HepG2 (cell line): ENCODE data around the gene ATP1A1. TPM values are rescaled to one million over a fixed set of nuclear protein-coding genes. Genes with fewer than 3 reads are reported as not detected.

Source experiments
- ATAC-seq: fragments of 200-7000 bp; cut with Tn5 transposase; 3 replicates; pipeline ENCODE4 v1.9.1; 2020; ENCODE audit warnings: mild to moderate bottlenecking, moderate library complexity
- BruUV-seq: library from RNA; stranded (reverse); fragments of 400-500 nt; replicated peaks from 2 replicates; lab custom pipeline; 2021; lab: Mats Ljungman, UMichigan
- CTCF ChIA-PET: fragments of 300-600 bp; formaldehyde crosslinking; extraction: SDS; loops from one replicate; lab custom pipeline; 2021; ENCODE audit warnings: low total read pairs, inconsistent platforms, low intra/inter-chr PET ratio; lab: Yijun Ruan, JAX
- POLR2A ChIA-PET: fragments of 350-600 bp; sonication (Branson Sonifier 250); formaldehyde crosslinking; loops from one replicate; lab custom pipeline; 2020; ENCODE audit warnings: antibody characterized with exemption, inconsistent platforms; lab: Yijun Ruan, JAX
- DNase-seq: peaks from one replicate; pipeline ENCODE4 v3.0.0-alpha.2; 2015; ENCODE audit warnings: low spot score
- FAIRE-seq: peaks from 3 replicates; lab custom pipeline; 2011; peaks lifted over from hg19 to GRCh38; lab: Jason Lieb, UNC
- H2AFZ ChIP-seq: one replicate; pipeline ENCODE4 v1.6.1; 2011; ENCODE audit warnings: low read length, inconsistent platforms
- H3K27ac ChIP-seq: fragments of 300-600 bp; 3 replicates; pipeline ENCODE4 v1.8.0; 2011; ENCODE audit warnings: mixed run types, mild to moderate bottlenecking, mixed read lengths, low read length, inconsistent platforms; ENCODE audit not compliant: insufficient read depth; ENCODE audit errors: extremely low read length
- H3K27me3 ChIP-seq, 2 experiments: fragments of 200-600 bp in 1 of 2; 2 replicates in 1 of 2; 3 replicates in 1 of 2; pipeline versions ENCODE4 v1.6.0 to v1.8.0; 2011; ENCODE audit warnings: low read length in 2 of 2, mild to moderate bottlenecking in 2 of 2, moderate library complexity in 2 of 2, inconsistent platforms in 1 of 2; ENCODE audit not compliant: insufficient read depth in 2 of 2, control insufficient read depth in 1 of 2
- H3K36me3 ChIP-seq, 2 experiments: fragments of 200-600 bp in 1 of 2; replicated peaks in 1 of 2; 2 replicates in 1 of 2; 3 replicates in 1 of 2; pipeline versions ENCODE4 v1.5.1 to v1.8.0; 2011; ENCODE audit warnings: low read length in 2 of 2, inconsistent platforms in 1 of 2; ENCODE audit not compliant: insufficient read depth in 2 of 2, control insufficient read depth in 1 of 2
- H3K4me1 ChIP-seq: 2 replicates; pipeline ENCODE4 v1.5.1; 2012; ENCODE audit warnings: low read length, inconsistent platforms; ENCODE audit not compliant: insufficient read depth
- H3K4me2 ChIP-seq: 2 replicates; pipeline ENCODE4 v1.6.0; 2011; ENCODE audit warnings: low read depth, low read length, inconsistent platforms
- H3K4me3 ChIP-seq, 3 experiments: fragments of 200-600 bp in 1 of 3; sonication (generic), shearing (Covaris generic) in 1 of 3; replicated peaks in 1 of 3; 2 replicates each; pipeline ENCODE4 v1.5.1; 2011 to 2016; ENCODE audit warnings: low read length in 3 of 3, inconsistent platforms in 2 of 3, low read depth in 2 of 3, mild to moderate bottlenecking in 2 of 3, control low read depth in 1 of 3, mixed read lengths in 1 of 3; ENCODE audit not compliant: insufficient read depth in 1 of 3
- H3K79me2 ChIP-seq: one replicate; pipeline ENCODE4 v1.6.1; 2011; ENCODE audit warnings: low read length, inconsistent platforms; ENCODE audit not compliant: insufficient read depth
- H3K9ac ChIP-seq: 2 replicates; pipeline ENCODE4 v1.6.0; 2011; ENCODE audit warnings: mild to moderate bottlenecking, low read depth, low read length, inconsistent platforms; ENCODE audit not compliant: insufficient read depth
- H3K9me3 ChIP-seq: 2 replicates; pipeline ENCODE4 v1.5.1; 2012; ENCODE audit warnings: mild to moderate bottlenecking, low read length
- H4K20me1 ChIP-seq: 2 replicates; pipeline ENCODE4 v1.6.0; 2011; ENCODE audit warnings: inconsistent platforms, mild to moderate bottlenecking, low read length, moderate library complexity; ENCODE audit not compliant: insufficient read depth
- MEIS2 ChIP-seq: sonication (generic); formaldehyde crosslinking; IDR thresholded peaks from 2 replicates; pipeline ENCODE4 v1.9.0; 2021; ENCODE audit warnings: mild to moderate bottlenecking, missing genetic modification reagents
- MLXIP ChIP-seq: sonication (generic); formaldehyde crosslinking; IDR thresholded peaks from 2 replicates; pipeline ENCODE4 v1.9.0; 2021; ENCODE audit warnings: missing genetic modification reagents, borderline replicate concordance
- MZF1 ChIP-seq: sonication (generic); formaldehyde crosslinking; IDR thresholded peaks from 2 replicates; pipeline ENCODE4 v1.8.1; 2023; ENCODE audit warnings: mild to moderate bottlenecking, missing genetic modification reagents, borderline replicate concordance
- NFATC3 ChIP-seq: sonication (generic); formaldehyde crosslinking; IDR thresholded peaks from 2 replicates; pipeline ENCODE4 v1.5.1; 2020; ENCODE audit warnings: mild to moderate bottlenecking, missing genetic modification reagents
- RFX3 ChIP-seq: IDR thresholded peaks from 2 replicates; pipeline ENCODE4 v1.6.1; 2016; ENCODE audit warnings: missing biosample characterization, missing genetic modification reagents
- SAFB2 ChIP-seq: sonication (generic); formaldehyde crosslinking; IDR thresholded peaks from 2 replicates; pipeline ENCODE4 v1.5.1; 2020; ENCODE audit warnings: missing genetic modification reagents, low read depth, mild to moderate bottlenecking, borderline replicate concordance
- ZNF225 ChIP-seq: sonication (generic); formaldehyde crosslinking; IDR thresholded peaks from 2 replicates; pipeline ENCODE4 v1.4.0; 2020; ENCODE audit warnings: mild to moderate bottlenecking, missing genetic modification reagents
- ZNF264 ChIP-seq: sonication (generic); formaldehyde crosslinking; IDR thresholded peaks from 2 replicates; pipeline ENCODE4 v1.4.0; 2020; ENCODE audit warnings: missing genetic modification reagents
- ZNF33A ChIP-seq: sonication (generic); formaldehyde crosslinking; IDR thresholded peaks from 2 replicates; pipeline ENCODE4 v1.5.1; 2020; ENCODE audit warnings: missing genetic modification reagents, mild to moderate bottlenecking, moderate library complexity, borderline replicate concordance
- ZNF503 ChIP-seq: sonication (generic); formaldehyde crosslinking; IDR thresholded peaks from 2 replicates; pipeline ENCODE4 v1.4.0; 2020; ENCODE audit warnings: missing genetic modification reagents
- WGBS: methylation state at CpG from one replicate; pipeline ENCODE4 v1.1.6; 2017; ENCODE audit warnings: low lambda C conversion rate; 5-methylcytosine and 5-hydroxymethylcytosine counted together
- in situ Hi-C: cut with HindIII; loops from 2 replicates; pipeline ENCODE4 v1.10.0; 2017; ENCODE audit warnings: low pct_unique_long_range_greater_than_20kb; ENCODE audit not compliant: extremely low pct_ligation_motif_present
- intact Hi-C: fragments of 100-400 bp; cut with micrococcal nuclease; formaldehyde crosslinking; loops from one replicate; pipeline ENCODE4 v1.10.0; 2022; ENCODE audit not compliant: unreplicated experiment
- polyA plus RNA-seq, 8 experiments: library from polyadenylated mRNA; depleted of rRNA in 3 of 8; stranded (reverse) in 7 of 8; unstranded in 1 of 8; fragments of >200 nt; fragmentation: Illumina TruSeq in 4 of 8; extraction: Trizol in 4 of 8; gene quantifications; 2 replicates each; pipeline versions ENCODE4 v1.2.1 to v1.2.3, GENCODE V29; 2011 to 2016; ENCODE audit warnings: low read depth in 4 of 8, missing spikeins in 1 of 8, mixed read lengths in 1 of 8; ENCODE audit not compliant: insufficient read depth in 1 of 8
- total RNA-seq, 5 experiments: library from RNA; depleted of rRNA; stranded (reverse); fragments of >200 nt; fragmentation: Illumina TruSeq; extraction: Trizol; gene quantifications; 2 replicates each; pipeline ENCODE4 v1.2.3, GENCODE V29; 2016; ENCODE audit warnings: low read depth in 1 of 5
- TF ChIP-seq, protein P1 (sequence below): sonication (generic); formaldehyde crosslinking; IDR thresholded peaks from 2 replicates; pipeline ENCODE4 v1.5.0; 2020; ENCODE audit warnings: mild to moderate bottlenecking, missing genetic modification reagents
- TF ChIP-seq, protein P2 (sequence below): sonication (generic); formaldehyde crosslinking; IDR thresholded peaks from 2 replicates; pipeline ENCODE4 v1.4.0; 2020; ENCODE audit warnings: low read depth, mild to moderate bottlenecking, missing genetic modification reagents
- TF ChIP-seq, protein P3 (sequence below): sonication (generic); formaldehyde crosslinking; IDR thresholded peaks from 2 replicates; pipeline ENCODE4 v1.4.0; 2020; ENCODE audit warnings: missing genetic modification reagents, borderline replicate concordance

Gene ATP1A1
- total and polyA plus RNA-seq, 2 of the 13 experiments (the other 11 are each of a cell fraction or from before 2014, with no cell fraction given), result 280 to 705 TPM

DNA sequence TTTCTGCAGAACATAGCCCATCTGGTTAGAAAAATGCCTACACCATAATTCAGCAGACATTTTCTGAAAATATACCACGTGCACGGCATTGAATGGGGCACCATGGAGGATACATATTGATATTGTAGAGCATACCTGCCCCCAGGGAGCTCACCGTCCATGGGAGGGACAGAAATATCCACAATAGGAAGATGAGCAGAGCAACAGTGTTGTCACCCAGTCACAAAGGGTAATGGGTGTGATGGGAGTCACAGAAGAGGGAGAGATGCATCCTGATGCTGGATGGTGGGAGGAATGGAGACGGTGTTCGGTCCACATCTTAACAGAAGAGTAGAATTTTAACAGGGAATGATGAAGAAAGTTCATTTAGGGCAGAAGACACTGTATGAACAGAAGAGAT lies 51.4 kb downstream of the ATP1A1 start:
- Histone ChIP-seq H3K4me2 (no peak overlapping the region), H3K4me3 (no peak overlapping the region), H3K9me3 (no peaks in the 10 kb centered on the region), H3K27me3 (no peaks in the 10 kb centered on the region), H4K20me1 (no peaks in the 10 kb centered on the region), H3K79me2 (no peaks in the 10 kb centered on the region), H3K36me3 (no peaks in the 10 kb centered on the region), H3K4me1 (peaks cover 34% of the 10 kb centered on the region), H2AFZ (no peak overlapping the region), H3K27ac (no peak overlapping the region), H3K9ac (no peak overlapping the region)
- intact Hi-C loops, result no loop called here
- in situ Hi-C loops, result loop anchor here (5.0 kb wide), 1 partner anchor 38 kb away; no protein-coding TSS in a partner anchor
- ATAC-seq, result no peak
- FAIRE-seq, result no peak
- ChIA-PET CTCF (no interaction called here), POLR2A (interaction anchor here (1.1 to 1.3 kb wide), 2 partner anchors 9 to 51 kb away, joined by 3 to 4 read pairs; no protein-coding TSS in a partner anchor)
- no TSS peak for BruUV-seq
- no peak for DNase-seq
- WGBS, result 16% methylated on average over 5 of the region's 5 CpGs
- TF ChIP-seq ZNF33A, result no peak
- TF ChIP-seq MEIS2, result no peak
- no peak for TF ChIP-seq NFATC3 (CRISPR knock-in tag)
- TF ChIP-seq, protein P1, sequence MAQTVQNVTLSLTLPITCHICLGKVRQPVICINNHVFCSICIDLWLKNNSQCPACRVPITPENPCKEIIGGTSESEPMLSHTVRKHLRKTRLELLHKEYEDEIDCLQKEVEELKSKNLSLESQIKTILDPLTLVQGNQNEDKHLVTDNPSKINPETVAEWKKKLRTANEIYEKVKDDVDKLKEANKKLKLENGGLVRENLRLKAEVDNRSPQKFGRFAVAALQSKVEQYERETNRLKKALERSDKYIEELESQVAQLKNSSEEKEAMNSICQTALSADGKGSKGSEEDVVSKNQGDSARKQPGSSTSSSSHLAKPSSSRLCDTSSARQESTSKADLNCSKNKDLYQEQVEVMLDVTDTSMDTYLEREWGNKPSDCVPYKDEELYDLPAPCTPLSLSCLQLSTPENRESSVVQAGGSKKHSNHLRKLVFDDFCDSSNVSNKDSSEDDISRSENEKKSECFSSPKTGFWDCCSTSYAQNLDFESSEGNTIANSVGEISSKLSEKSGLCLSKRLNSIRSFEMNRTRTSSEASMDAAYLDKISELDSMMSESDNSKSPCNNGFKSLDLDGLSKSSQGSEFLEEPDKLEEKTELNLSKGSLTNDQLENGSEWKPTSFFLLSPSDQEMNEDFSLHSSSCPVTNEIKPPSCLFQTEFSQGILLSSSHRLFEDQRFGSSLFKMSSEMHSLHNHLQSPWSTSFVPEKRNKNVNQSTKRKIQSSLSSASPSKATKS (CRISPR knock-in tag), result no peak
- TF ChIP-seq, protein P2, sequence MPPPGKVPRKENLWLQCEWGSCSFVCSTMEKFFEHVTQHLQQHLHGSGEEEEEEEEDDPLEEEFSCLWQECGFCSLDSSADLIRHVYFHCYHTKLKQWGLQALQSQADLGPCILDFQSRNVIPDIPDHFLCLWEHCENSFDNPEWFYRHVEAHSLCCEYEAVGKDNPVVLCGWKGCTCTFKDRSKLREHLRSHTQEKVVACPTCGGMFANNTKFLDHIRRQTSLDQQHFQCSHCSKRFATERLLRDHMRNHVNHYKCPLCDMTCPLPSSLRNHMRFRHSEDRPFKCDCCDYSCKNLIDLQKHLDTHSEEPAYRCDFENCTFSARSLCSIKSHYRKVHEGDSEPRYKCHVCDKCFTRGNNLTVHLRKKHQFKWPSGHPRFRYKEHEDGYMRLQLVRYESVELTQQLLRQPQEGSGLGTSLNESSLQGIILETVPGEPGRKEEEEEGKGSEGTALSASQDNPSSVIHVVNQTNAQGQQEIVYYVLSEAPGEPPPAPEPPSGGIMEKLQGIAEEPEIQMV (CRISPR knock-in tag), result no peak
- TF ChIP-seq ZNF503 (CRISPR knock-in tag), result no peak
- TF ChIP-seq, protein P3, sequence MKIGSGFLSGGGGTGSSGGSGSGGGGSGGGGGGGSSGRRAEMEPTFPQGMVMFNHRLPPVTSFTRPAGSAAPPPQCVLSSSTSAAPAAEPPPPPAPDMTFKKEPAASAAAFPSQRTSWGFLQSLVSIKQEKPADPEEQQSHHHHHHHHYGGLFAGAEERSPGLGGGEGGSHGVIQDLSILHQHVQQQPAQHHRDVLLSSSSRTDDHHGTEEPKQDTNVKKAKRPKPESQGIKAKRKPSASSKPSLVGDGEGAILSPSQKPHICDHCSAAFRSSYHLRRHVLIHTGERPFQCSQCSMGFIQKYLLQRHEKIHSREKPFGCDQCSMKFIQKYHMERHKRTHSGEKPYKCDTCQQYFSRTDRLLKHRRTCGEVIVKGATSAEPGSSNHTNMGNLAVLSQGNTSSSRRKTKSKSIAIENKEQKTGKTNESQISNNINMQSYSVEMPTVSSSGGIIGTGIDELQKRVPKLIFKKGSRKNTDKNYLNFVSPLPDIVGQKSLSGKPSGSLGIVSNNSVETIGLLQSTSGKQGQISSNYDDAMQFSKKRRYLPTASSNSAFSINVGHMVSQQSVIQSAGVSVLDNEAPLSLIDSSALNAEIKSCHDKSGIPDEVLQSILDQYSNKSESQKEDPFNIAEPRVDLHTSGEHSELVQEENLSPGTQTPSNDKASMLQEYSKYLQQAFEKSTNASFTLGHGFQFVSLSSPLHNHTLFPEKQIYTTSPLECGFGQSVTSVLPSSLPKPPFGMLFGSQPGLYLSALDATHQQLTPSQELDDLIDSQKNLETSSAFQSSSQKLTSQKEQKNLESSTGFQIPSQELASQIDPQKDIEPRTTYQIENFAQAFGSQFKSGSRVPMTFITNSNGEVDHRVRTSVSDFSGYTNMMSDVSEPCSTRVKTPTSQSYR (CRISPR knock-in tag), result no peak
- no peak for TF ChIP-seq ZNF264 (CRISPR knock-in tag)
- TF ChIP-seq RFX3, result no peak
- no peak for TF ChIP-seq SAFB2 (CRISPR knock-in tag)
- no peak for TF ChIP-seq MLXIP (CRISPR knock-in tag)
- TF ChIP-seq ZNF225, result no peak
- TF ChIP-seq MZF1, result no peak
